Fibroblast of the aortic adventitia (primary cell): ENCODE data around the gene ZBTB21. TPM values are rescaled to one million over a fixed set of nuclear protein-coding genes. Genes with fewer than 3 reads are reported as not detected.

Experiments
- DNase-seq: peaks from one replicate; pipeline ENCODE4 v3.0.0-alpha.2; 2010; ENCODE audit warnings: low read depth
- H3K4me3 ChIP-seq: 2 replicates; pipeline ENCODE4 v1.5.1; 2011; ENCODE audit warnings: low read depth, mild to moderate bottlenecking, control low read depth, low read length, moderate library complexity
- total RNA-seq: library from RNA; depleted of rRNA; stranded (reverse); fragments of >200 nt; gene quantifications from 2 replicates; pipeline ENCODE4 v1.2.3, GENCODE V29; 2012; ENCODE audit warnings: low replicate concordance
- TF ChIP-seq, protein P1 (sequence below): IDR thresholded peaks from 2 replicates; pipeline ENCODE4 v1.5.1; 2011; ENCODE audit warnings: mild to moderate bottlenecking, low read length, control low read depth, inconsistent platforms; ENCODE audit not compliant: insufficient read depth

Gene ZBTB21
- total RNA-seq = 4.4 and 15.4 TPM in 2 replicates

DNA sequence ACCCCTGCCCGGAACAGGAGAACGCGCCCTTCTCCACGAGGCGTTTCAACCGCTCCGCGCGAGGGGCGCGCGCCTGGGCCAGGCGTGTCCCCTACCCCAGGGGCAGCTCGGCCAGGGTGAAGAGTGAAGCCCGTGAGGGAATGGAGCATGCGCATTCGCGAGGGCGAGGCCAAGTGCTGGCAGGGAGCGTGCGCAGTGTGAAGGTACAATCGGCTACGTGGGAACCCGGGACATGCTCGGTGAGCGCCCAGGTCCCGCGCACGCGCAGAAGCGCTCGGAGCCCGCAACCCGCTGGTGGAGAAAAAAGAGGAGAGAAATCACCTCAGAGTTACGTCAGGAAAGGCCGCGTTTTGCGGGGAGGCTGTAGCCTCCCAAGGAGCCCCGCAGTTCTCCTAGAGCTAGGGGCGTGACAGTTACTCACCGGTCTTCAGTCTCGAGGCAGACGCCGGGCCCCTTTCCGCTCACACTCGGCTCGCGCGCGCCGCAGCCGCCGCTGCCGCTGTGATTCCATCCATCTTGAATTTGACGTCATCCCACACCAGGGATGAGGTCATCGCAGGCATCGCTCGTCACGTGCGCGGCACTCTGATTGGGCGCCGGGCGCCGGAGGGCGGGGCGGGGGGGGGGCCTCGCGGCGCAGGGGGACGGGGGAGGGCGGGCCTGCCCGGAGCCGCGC, at the start of gene ZBTB21:
Gene ZBTB21, minus strand, starts transcription at position 530 of the 676 bp plus-strand sequence. CDS start 16,265 bp downstream, outside the sequence.
- H3K4me3 ChIP-seq = peak within 1 kb of the TSS; percentile 76
- TF ChIP-seq, protein P1, sequence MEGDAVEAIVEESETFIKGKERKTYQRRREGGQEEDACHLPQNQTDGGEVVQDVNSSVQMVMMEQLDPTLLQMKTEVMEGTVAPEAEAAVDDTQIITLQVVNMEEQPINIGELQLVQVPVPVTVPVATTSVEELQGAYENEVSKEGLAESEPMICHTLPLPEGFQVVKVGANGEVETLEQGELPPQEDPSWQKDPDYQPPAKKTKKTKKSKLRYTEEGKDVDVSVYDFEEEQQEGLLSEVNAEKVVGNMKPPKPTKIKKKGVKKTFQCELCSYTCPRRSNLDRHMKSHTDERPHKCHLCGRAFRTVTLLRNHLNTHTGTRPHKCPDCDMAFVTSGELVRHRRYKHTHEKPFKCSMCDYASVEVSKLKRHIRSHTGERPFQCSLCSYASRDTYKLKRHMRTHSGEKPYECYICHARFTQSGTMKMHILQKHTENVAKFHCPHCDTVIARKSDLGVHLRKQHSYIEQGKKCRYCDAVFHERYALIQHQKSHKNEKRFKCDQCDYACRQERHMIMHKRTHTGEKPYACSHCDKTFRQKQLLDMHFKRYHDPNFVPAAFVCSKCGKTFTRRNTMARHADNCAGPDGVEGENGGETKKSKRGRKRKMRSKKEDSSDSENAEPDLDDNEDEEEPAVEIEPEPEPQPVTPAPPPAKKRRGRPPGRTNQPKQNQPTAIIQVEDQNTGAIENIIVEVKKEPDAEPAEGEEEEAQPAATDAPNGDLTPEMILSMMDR = no peak
- DNase-seq = peak; percentile 97

DNA sequence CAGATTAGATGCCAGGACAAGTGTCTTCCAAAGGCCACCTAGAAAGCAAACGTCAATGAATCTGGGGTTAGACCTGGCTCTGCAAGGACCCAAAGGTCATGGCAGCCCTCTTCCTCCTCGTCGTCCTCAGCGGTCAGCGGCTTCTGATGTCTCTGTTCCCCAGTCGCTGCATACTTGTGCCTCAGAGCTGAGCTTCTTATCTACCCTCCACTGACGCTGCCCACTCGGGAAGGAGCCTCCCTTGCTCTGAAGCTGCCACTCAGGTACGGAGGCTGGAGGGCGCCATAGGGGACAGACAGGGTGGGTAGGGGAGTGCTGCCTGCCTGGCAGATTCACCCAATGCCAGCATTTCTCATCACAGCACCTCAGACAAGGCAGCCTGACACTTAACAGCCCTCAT, 49.6 kb upstream of the ZBTB21 start:
- TF ChIP-seq, protein P1 = no peak
- DNase-seq = no peak
- H3K4me3 ChIP-seq = no peak overlapping the region

DNA sequence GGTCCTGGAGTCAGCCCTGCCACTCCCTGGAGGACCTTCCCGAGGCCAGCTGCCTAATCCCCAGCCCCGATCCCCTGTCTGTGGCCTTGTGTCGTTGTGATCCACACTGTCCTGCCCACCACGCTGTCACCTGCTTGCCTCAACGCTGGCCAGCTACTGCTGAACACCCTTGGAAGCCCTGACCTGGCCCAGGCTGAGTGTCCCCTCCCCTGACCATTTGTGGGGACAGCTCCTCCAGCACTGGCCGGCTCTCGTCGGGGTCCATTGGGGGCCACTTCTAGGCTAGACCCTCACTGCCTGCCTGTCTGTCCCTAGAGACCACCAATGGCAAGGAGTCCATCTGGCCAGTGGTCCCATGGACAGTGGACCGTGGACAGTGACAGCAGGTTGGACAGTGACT, 49.0 kb upstream of the ZBTB21 start:
- H3K4me3 ChIP-seq = no peak overlapping the region
- TF ChIP-seq, protein P1 = no peak
- DNase-seq = no peak

DNA sequence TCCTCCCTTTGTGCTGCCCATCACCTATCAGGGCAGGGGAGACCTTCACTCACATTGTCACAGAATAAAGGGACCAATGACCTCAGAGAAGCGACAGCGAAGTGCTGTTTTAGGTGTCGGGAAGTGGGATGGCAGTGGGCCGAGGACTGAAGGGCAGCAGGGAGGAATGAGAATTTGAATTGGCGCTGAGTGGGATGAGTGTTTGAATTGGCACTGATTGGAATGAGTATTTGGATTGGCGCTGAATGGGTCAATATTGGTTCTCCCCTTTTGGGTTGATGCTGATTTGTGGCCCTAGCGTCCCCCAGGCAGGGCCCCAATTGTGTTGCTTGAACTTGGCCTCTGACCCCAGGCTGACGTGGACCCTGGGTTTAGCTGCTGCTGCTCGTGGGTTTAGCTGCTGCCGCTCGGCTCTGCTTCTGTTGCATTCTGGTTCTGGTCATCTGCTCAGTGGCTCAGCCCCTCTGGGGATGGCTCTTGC, 48.5 kb upstream of the ZBTB21 start:
- TF ChIP-seq, protein P1 = no peak
- DNase-seq = no peak
- no peak overlapping the region for H3K4me3 ChIP-seq

DNA sequence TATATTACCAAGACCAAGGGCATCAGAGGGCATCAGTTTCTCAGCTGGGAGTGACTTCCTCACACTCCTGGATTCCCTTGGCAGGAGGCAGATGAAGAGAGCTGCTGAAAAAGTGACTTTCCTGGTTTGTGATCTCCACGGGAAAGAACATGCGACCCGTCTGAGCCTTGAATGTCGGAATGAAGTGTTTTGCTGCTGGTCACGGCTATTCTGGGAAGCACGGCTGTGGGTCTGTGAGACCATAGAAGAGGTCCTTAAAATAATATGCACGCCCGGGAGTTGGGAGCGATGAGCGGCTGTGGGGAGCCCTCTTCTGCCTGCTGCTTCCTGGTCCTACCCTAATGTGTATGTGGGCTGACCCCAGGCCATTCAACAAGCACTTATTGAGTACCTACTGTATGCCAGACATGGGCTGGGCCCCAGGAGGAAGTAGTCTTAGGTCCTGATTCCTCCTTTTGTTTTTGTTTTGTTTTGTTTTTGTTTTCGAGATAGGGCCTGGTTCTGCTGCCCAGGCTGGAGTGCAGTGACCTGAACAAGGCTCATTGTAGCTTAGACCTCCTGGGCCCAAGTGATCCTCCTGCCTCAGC, 47.8 kb upstream of the ZBTB21 start:
- DNase-seq = no peak
- H3K4me3 ChIP-seq = no peak overlapping the region
- TF ChIP-seq, protein P1 = no peak

DNA sequence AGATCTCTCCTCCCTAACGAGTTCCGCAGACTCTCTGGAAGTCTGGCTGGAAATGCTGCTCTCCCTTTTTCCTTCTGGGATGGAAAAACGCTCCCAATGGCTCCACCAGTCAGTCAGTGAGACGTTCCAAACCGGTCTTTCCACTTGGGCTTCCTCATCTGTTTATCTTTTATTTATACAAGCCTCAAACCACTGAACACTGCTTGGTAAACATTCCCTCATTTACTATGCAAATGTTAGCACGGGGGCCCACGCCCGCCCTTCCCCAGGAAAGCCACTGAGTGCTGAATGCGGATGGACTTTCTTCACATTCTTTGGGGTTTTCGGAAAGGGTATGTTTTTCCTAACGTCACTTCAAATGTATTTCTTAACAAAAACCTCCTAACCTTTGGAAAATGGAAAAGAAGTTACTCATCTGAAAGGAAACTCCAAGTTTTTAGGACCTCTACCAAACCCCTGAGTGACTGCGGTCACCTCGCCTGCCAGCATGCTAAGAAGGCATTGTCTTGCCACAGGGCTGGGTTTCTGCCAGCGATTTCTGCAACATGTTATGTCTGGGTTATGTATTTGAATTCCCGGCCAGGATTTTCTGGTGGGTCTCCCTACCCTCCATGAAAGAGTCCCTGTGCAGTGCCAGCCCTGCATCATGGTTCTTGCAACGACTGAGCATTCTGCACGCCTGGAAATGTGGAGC, 47.0 kb upstream of the ZBTB21 start:
- no peak overlapping the region for H3K4me3 ChIP-seq
- peak; percentile 86 for DNase-seq
- TF ChIP-seq, protein P1 = no peak
